ENCODE results near the gene RBBP6.

DNA sequence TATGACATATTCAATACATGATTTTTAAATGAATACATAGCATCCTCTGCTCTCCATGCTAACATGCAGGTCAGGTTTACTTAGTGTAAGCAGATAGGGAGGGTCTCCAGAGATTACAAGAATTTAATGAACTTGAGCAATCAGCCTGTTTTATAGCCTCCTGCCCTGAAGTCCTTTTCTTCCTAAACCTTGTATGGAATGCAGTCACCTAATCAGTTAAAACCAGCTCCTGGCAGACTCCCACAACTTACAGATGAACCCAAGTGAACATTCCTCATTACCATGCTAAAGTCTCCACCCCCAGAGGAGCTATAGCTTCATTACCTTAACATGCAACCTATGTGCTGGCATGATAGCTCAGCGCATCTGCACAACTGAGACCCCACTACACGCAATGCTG is 48.5 kb upstream of the RBBP6 start:
- no peak for TF ChIP-seq POLR2AphosphoS5 (IDR thresholded peaks at IDR 0.05)
- no peak for TF ChIP-seq POLR2A (IDR thresholded peaks at IDR 0.05)
- TF ChIP-seq, protein P1, sequence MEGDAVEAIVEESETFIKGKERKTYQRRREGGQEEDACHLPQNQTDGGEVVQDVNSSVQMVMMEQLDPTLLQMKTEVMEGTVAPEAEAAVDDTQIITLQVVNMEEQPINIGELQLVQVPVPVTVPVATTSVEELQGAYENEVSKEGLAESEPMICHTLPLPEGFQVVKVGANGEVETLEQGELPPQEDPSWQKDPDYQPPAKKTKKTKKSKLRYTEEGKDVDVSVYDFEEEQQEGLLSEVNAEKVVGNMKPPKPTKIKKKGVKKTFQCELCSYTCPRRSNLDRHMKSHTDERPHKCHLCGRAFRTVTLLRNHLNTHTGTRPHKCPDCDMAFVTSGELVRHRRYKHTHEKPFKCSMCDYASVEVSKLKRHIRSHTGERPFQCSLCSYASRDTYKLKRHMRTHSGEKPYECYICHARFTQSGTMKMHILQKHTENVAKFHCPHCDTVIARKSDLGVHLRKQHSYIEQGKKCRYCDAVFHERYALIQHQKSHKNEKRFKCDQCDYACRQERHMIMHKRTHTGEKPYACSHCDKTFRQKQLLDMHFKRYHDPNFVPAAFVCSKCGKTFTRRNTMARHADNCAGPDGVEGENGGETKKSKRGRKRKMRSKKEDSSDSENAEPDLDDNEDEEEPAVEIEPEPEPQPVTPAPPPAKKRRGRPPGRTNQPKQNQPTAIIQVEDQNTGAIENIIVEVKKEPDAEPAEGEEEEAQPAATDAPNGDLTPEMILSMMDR (IDR thresholded peaks at IDR 0.05), result no peak
